Transverse colon (tissue), 4 donors: ENCODE data around the gene KRTAP4-1. TPM values are rescaled to one million over a fixed set of nuclear protein-coding genes. Genes with fewer than 3 reads are reported as not detected.

Source experiments
- small RNA-seq, 4 donors: library from RNA; depleted of rRNA; stranded (forward); fragments of <200 nt; gene quantifications; one replicate each; pipeline ENCODE3, GENCODE V24; 2016
- total RNA-seq, 4 donors: library from RNA; depleted of rRNA; stranded (reverse); fragments of >200 nt; gene quantifications; one replicate each; pipeline ENCODE4 v1.1.0, GENCODE V29; 2016

KRTAP4-1 gene
- total RNA-seq, 4 donors from 2014 or later, result 0.82 TPM; not detected in 3

Small RNA genes lying within 50 kb of the gene (small RNA-seq; reads per million reads assigned to genes)
- 0 reads per million in 4 donors for gene KRTAP4-17P

Other genes starting within 250 kb of the KRTAP4-1 start
- 1 to 10 TPM in 2 of 4 donors, not detected in 2; 1.1 to 2.5 TPM for gene KRT23, start 247.3 kb downstream of the KRTAP4-1 start, total RNA-seq
- not detected for gene KRT39, start 218.0 kb downstream of the KRTAP4-1 start, total RNA-seq
- under 1 TPM in 1 of 4 donors, not detected in 3; 0.48 TPM for gene KRT40, start 200.6 kb downstream of the KRTAP4-1 start, total RNA-seq
- not detected for gene KRTAP3-3, start 190.7 kb downstream of the KRTAP4-1 start, total RNA-seq
- not detected for gene KRTAP3-2, start 185.0 kb downstream of the KRTAP4-1 start, total RNA-seq
- not detected for gene KRTAP3-1, start 175.8 kb downstream of the KRTAP4-1 start, total RNA-seq
- not detected for gene KRTAP1-5, start 157.7 kb downstream of the KRTAP4-1 start, total RNA-seq
- gene KRTAP1-4, start 154.7 kb downstream of the KRTAP4-1 start, total RNA-seq, result not detected
- gene KRTAP1-3, start 150.0 kb downstream of the KRTAP4-1 start, total RNA-seq, result not detected
- gene KRTAP1-1, start 143.5 kb downstream of the KRTAP4-1 start, total RNA-seq, result not detected
- not detected for gene KRTAP2-1, start 137.6 kb downstream of the KRTAP4-1 start, total RNA-seq
- gene KRTAP2-2, start 129.7 kb downstream of the KRTAP4-1 start, total RNA-seq, result not detected
- not detected for gene KRTAP2-3, start 124.8 kb downstream of the KRTAP4-1 start, total RNA-seq
- not detected for gene KRTAP2-4, start 119.0 kb downstream of the KRTAP4-1 start, total RNA-seq
- gene KRTAP4-7, start 100.8 kb downstream of the KRTAP4-1 start, total RNA-seq, result not detected
- not detected for gene KRTAP4-8, start 86.8 kb downstream of the KRTAP4-1 start, total RNA-seq
- not detected for gene KRTAP4-16, start 82.7 kb downstream of the KRTAP4-1 start, total RNA-seq
- not detected for gene KRTAP4-9, start 79.5 kb downstream of the KRTAP4-1 start, total RNA-seq
- gene KRTAP4-11, start 66.5 kb downstream of the KRTAP4-1 start, total RNA-seq, result not detected
- not detected for gene KRTAP4-12, start 60.7 kb downstream of the KRTAP4-1 start, total RNA-seq
- gene KRTAP4-6, start 44.4 kb downstream of the KRTAP4-1 start, total RNA-seq, result not detected
- gene KRTAP4-5, start 35.1 kb downstream of the KRTAP4-1 start, total RNA-seq, result not detected
- not detected for gene KRTAP4-4, start 24.2 kb downstream of the KRTAP4-1 start, total RNA-seq
- not detected for gene KRTAP4-3, start 16.7 kb downstream of the KRTAP4-1 start, total RNA-seq
- gene KRTAP4-2, start 6.7 kb downstream of the KRTAP4-1 start, total RNA-seq, result not detected
- gene KRTAP9-1, start 5.0 kb upstream of the KRTAP4-1 start, total RNA-seq, result not detected
- not detected for gene KRTAP9-2, start 41.7 kb upstream of the KRTAP4-1 start, total RNA-seq
- not detected for gene KRTAP9-3, start 47.5 kb upstream of the KRTAP4-1 start, total RNA-seq
- gene KRTAP9-8, start 53.1 kb upstream of the KRTAP4-1 start, total RNA-seq, result not detected
- not detected for gene KRTAP9-4, start 64.8 kb upstream of the KRTAP4-1 start, total RNA-seq
- not detected for gene KRTAP9-9, start 70.5 kb upstream of the KRTAP4-1 start, total RNA-seq
- gene KRTAP9-6, start 80.5 kb upstream of the KRTAP4-1 start, total RNA-seq, result not detected
- gene KRTAP9-7, start 90.8 kb upstream of the KRTAP4-1 start, total RNA-seq, result not detected
- not detected for gene KRTAP29-1, start 117.9 kb upstream of the KRTAP4-1 start, total RNA-seq
- gene KRTAP16-1, start 124.4 kb upstream of the KRTAP4-1 start, total RNA-seq, result not detected
- gene KRTAP17-1, start 130.8 kb upstream of the KRTAP4-1 start, total RNA-seq, result not detected
- not detected for gene KRT33A, start 165.9 kb upstream of the KRTAP4-1 start, total RNA-seq
- not detected for gene KRT33B, start 184.9 kb upstream of the KRTAP4-1 start, total RNA-seq
- gene KRT34, start 197.4 kb upstream of the KRTAP4-1 start, total RNA-seq, result not detected
- gene KRT31, start 212.7 kb upstream of the KRTAP4-1 start, total RNA-seq, result not detected
- not detected for gene KRT37, start 239.7 kb upstream of the KRTAP4-1 start, total RNA-seq